CD4-positive, alpha-beta T cell treated with Interleukin-2 at 100 ng/mL for 4 hours (primary cell): ENCODE results near the gene KCNQ4.

Source experiments
- DNase-seq: peaks from one replicate; pipeline ENCODE4 v3.0.0-alpha.2; 2020; ENCODE audit warnings: low spot score

KCNQ4 gene

DNA sequence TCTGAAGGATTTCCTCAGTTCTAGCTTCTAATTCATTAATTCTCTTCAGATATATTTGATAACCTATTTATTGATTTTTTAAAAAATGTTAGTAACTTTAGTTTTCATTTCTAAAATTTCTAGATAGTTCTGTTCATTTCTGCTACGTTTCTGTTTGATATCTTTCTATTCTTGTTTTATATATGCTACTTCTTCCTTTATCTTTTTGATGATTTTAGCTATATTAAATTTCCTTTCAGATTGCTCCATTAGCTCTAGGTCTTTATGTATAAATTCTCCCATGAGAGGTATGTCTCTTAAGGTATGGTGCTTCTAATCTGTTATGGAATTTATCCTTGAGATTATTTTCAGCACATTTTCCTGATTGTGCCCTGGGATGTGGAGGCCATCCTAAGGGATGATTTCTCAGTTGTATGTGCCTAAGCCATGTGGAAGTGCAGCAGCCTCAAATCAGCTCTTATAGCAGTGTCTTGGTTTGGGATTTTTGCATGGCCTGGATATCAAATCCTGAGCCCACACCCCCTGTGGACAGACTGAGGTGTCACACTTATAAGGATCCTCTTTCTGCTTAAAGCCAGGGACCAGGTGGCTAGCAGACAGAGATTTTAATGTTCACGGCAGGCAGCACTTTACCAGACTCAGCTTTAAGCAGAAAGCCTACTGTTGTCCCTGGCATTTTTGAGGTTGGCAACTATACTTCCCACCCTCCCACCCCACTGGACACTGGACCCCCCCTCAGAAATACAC lies 6.2 kb upstream of the KCNQ4 start:
- DNase-seq: no peak

DNA sequence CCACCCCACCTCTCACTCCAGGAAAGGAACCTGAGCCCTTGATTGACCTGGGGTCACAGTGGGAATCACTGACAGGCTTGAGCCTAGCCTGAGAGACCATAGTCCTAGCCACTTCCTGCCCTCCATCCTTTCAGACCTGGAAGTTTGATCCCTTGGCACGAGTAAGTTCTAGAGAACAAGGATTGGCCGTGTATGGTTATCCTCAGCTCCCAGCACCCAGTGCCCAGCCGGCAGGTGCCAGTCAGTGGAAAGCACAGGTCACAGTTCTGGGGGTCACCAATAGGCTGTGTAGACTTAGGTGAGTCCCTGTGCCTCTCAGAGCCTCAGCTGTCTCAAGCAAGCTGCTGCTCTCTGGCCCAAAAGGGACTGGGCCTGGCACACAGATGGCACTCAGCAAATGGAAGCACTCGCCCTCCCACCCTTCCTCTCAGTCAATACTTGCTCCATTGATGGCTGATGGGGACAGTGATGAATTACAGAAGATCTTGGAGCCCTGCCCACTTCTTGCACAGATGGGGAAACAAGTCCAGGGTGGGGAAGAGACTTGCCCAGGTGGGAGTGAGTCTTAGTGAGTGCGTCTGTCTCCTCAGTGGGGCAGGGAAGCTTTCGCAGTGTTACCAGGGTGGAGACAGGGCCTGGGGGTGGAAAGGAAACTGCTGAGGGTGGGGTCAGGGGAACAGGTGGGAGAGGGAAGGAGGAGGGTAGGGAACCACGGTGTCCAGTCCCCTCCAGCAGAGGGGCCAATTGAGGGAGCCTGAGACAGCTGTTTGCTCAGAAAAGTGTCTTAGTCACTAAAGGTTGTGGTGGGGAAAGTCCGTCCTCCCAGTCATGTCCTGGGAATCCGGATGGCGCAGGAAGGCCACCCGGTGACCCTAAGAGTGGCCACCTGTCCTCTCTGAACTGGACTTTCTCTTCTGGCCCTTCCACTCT lies 2.6 kb upstream of the KCNQ4 start:
- DNase-seq: no peak

DNA sequence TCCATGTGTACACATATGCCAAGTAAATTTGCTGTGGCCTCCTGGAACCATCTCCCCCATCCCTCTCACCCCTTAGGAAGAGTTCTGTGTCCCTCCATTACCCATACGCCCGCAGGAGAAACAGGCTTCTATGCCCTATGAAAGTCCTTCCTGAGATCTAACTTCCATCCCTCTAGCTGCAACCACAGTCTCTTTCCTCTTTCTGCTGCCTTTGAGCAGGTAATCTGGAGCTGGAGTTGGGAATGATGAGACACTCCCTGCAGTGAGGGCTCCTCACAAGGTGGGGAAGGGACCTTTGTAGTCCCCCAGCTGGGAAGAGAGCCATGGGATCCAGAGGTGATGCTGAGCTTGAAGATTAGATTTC lies 2.0 kb upstream of the KCNQ4 start:
- no peak for DNase-seq

DNA sequence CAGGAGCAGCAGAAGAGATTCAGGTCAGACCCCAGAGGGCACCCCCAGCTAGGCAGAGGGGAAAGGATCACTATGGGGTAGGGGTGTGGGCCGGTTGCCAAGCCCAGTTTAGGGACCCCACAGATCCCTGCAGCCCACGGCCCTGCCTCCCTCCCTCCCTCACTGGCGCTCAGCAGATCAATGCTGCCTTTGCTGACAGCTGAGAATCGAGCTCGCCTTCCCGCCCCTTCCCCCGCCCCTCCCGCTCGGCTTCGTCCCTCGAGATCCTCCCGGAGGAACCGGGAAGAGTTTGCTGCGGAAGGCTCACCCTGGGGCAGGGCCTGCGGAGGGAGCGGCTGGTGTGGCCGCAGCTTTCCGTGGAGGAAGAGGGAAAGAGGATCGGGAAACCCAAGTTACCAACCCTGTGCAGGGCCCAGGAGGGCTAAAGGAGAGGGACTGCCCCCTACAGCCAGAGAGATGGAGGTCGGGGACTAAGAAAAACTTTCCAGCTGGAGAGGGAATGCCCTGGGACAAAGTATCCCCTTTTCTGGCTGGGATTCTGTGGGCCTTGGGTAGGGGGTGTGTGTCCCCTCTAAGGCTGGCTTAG lies 1.1 kb upstream of the KCNQ4 start:
- DNase-seq: no peak

DNA sequence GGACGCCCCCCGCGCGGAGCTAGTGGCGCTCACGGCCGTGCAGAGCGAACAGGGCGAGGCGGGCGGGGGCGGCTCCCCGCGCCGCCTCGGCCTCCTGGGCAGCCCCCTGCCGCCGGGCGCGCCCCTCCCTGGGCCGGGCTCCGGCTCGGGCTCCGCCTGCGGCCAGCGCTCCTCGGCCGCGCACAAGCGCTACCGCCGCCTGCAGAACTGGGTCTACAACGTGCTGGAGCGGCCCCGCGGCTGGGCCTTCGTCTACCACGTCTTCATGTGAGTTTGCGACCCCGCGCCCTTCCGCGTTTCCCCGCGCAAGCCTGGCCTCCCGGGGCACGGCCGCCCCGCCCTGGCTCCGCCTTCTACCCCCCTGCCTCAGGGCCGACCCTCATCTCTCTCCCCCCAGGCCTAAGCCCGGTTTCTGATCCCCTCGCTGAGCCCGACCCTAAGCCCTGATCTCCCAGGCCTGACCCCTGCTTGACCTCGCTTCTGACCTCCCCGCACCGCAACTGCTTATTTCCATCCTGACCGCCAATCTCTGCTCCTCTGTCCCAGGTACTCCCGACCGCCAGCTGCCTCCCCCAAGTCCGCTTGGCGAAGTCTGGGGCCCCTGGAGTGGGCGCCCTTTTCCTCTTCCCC lies 669 bp downstream of the KCNQ4 start:
- no peak for DNase-seq

DNA sequence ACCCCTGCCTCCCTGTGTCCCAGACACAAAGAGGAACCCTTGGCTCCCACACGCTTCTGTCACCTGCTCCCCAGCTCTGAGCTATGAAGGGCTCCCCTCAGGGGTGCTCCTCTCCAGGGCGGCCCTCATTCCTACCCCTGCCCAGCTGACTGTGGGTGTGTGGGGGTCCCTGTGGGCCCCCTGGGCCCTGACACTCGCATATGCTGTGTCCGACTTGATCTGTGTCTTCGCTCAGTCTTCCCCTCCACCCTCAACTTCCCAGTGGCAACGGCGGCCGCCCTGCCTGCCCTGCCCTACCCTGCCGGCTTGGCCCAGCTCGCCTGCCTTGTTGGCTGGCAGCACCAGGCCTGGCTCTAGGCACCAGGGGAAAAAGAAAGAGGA lies 1.2 kb downstream of the KCNQ4 start:
- DNase-seq: no peak

DNA sequence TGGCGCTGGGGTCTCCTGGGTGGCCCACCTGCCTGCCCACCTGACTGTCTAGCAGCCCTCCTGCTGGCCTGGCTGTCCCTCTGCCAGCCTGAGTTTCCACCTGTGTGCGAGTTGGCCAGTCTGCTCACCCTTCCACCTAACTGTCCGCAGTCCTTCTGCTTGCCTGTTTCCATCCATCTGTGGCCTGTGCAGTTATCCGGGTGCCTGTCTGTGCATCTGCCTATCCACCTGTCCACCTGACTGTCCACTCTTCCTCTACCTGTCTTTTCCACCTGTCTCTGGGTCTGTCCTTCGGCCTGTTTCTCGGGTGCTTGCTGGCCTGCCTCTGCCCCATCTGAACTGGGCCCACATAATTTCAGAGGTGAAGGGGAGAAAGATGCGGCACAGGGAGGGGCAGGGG lies 1.9 kb downstream of the KCNQ4 start:
- no peak for DNase-seq

DNA sequence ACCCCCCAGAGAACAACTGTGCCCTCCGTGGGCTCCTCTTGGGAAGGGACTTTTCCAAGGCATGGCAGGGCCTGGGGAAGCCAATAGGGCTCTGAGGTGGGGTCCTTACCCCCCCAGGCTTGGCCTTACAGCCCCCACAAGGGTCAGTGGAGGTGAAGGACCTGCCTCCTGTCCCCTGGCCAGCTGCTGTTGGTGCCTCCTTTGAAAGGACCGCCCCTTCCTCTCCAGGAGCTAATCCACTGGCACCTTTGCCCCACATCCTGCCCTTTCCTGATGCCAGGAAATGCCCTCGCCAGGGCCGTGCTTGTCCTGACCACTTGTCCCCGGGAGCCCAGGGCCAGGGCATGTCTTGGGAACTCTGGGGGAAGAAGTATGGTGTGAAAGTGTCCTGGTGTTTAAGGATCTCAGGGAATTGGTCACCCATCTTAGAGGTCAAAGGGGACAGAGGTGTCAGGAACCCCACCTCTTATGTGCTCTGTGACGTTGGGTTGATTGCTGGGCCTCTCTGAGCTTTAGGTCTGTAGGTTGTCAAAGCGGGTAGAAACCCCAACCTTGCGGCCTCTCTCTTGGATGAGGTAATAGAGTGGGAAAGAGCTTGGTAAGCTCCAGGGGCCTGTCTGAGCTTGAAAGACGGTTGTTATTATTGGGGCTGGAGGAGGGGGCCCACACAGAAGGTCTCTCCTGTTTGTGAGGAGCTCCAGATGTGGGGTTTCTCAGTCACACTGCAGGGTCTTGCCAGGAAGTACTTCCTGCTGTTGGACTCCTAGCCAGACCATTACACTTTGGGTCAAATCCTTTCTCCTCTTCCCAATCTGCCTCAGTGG lies 2.8 kb downstream of the KCNQ4 start:
- no peak for DNase-seq

DNA sequence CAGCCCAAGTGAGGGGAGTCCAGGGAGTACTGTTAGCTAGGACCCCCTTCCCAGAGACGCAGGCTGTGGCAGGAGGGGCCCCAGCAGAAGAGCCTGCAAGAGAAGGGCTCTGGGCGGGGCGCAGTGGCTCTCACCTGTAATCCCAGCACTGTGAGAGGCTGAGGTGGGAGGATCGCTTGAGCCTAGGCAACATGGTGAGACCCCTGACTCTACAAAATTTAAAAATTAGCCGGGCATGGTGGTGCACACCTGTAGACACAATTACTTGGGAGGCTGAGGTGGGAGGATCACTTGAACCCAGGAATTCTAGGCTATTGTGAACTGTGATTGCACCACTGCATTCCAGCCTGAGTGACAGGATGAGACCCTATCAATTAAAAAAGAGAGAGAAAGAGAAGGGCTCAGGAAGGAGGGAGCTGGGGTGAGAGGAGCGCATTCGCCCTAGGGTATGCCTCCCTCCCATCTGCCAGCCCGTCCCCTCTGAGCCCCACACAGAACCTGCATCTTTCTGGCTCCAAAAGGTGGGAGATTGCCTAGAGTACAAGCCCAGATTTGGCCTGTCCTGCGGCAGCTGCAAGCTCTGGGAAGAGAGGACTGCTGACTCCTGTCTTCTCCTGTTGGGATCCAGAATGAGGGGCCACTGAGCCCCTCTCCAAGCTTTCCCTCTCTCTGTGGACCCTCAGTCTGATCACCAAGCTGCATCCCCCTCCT lies 3.6 kb downstream of the KCNQ4 start:
- DNase-seq: no peak

DNA sequence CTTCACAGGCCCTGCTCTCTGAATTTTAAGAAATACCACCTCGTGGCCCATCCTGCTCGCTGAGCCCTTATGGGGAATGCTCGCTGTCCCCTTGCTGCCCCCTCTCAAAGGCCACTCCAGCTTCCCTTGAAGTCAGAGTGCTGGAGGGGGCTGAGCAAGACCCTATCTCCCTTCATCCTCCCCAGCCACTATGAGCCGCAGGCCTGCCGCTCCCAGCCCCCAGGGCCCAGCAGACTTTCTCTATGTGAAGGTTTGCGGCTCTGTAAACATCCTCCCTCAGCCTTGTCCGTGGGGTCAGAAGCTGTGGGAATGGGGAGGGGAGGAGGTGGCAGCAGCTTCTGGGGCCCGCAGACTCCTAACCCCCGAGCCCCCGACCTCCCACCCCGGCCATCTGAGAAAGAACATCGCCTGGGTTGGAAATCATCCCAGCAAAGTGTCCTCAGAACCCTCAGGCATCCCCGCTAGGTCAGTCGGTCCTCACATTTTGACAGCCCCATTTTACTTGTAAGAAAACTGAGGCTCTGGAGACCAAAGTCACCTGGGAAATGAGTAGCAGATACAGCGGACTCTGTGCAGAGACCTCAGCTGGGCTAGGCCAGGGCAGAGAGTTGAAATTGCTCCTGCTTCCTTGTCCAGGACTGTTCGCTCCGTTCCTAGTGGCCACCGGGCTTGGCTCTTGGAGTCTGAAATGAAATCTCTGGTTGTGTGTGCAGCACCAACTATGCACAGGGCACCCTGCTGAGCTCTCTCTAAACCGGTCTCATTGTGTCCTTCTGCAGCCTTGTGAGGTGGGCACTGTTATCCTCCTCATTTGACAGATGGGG lies 4.4 kb downstream of the KCNQ4 start:
- no peak for DNase-seq

DNA sequence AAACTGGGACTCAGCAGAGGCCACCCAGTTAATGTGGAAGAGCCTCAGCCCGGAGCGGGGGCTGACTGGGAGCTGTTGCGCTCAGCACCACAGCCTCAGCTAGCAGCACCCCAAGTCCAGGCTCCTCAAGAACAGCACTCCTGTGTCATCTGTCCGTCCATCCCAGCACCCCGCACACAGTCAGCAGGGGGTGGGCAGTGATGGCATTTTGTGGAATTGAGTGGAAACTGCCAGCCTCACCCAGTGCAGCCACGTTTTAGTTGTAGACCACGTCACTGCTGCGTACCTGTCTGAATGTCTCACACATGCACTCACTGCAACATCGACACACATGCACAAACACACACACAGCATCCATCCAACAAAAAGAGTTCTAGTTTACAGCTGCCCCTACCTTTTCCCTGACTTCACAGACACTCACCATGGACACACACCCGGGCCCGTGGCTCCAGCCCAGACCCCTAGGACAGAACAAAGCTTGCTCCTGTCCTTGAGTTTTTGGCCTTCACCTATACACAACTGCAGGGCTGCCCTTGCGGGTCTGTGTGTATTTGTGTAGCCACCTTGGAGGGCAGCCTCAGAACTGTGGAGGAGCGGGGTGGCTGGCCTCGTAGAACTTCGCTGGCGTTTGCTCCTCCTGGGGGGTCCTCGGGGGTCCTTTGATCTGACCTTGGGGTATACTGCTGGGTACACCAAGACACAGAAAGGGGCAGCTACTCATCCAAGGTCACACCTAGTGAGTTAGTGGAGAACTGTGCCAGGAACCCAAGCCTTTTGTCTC lies 5.2 kb downstream of the KCNQ4 start:
- no peak for DNase-seq

DNA sequence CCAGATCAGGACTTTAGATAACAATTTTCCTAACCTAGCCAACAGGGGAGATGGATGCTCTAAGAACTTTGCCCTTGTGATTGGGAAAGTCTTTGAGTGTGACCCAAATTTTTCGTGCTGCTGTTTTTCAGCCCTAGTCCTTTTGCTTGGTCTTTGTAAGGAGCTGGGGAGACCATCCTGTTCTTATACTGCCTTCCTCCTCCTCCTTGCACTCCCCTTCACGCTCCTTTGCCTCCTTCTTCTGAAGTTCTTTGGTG lies 5.7 kb downstream of the KCNQ4 start:
- DNase-seq: no peak

DNA sequence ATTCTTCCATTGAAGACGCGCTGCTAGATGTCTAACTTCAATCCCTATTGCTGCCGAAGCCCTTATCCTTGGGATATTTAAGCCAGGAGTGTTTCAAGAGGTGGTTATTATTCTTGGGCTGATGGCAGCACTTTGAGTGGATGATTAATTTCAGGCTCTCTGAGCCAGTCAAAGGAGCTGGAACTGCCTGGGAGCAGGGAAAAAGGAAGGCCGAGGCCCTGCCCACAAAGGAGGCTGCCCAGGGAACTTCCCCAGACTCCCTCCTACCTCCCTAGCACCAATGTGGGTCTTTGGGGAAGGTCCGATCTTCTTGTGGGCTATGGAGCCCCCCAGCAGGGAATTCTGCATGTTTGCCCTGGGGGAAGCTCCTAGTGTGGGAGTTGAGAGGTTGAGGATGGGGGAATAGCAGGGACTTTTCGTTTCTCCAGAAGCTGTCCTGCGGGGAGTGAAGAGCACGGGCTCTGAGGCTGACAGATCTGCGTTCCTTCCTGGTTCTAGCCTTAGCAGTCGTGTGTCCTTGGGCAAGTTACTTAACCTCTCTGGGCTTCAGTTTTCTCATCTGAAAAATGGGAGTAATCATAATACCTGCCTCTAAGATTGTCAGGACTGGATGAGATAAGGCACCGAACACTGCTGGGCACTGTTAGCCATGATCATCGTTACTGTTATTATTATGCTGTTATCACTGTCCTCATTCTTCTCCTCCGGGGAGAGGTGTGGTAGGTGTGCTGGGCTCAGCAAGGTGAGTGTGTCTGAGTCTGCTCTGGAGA lies 6.3 kb downstream of the KCNQ4 start:
- no peak for DNase-seq

DNA sequence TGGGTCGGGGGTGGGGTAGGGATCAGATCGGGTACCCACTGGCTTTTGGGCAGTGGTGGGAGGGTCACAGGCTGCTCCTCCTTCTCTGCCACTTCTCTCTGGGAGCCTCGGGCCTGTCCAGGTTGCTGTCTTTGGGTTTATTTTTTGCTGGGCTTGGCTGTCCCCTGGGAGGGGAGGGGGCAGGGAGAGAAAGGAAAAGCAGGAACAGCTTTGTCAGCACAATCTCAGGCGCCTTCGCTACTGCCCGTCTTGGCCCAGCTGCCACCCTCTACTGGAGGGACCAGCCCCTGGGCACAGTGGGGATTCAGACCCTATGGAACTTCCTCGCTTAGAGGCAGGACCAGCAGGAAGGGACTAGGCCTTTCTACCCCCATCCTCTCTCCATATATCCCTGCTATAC lies 8.4 kb downstream of the KCNQ4 start:
- no peak for DNase-seq

DNA sequence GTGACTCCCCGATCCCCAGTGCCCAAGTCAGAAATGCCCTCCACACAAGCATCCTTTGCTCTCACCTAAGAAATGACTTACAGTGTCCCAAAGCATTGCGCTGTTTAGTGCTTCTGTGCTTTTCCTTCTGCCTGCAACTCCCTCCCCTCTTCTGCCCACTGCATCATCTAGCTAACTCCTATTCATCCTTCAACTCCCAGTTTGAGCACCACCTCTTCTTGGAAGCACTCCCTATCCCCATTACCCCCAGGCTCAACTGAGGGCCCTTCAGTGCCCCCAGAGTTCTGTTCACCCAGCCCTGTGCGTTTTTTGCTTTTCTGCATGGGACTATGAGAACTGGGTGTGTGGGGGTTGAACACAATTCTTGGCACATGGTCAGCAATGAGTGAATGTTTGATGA lies 10.0 kb downstream of the KCNQ4 start:
- no peak for DNase-seq

DNA sequence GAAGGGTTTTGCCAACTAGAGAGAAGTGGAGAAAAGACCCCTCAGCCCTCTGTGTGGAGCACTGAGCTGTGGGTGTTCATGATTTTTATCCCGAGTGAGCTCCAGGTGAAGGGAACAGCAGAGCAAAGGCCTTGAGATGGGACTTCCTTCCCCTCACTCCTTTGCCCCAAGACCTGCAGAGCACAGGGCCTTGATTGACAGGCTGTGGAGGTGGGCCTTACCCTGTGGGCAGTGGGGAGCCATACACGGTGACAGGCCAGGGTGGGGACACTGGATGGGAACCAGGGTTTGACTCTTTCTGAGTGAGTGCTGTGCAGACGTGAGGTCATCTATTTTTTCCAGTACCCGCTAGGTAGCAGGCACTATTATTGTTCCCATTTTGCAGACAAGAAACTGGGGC lies 10.5 kb downstream of the KCNQ4 start:
- no peak for DNase-seq

DNA sequence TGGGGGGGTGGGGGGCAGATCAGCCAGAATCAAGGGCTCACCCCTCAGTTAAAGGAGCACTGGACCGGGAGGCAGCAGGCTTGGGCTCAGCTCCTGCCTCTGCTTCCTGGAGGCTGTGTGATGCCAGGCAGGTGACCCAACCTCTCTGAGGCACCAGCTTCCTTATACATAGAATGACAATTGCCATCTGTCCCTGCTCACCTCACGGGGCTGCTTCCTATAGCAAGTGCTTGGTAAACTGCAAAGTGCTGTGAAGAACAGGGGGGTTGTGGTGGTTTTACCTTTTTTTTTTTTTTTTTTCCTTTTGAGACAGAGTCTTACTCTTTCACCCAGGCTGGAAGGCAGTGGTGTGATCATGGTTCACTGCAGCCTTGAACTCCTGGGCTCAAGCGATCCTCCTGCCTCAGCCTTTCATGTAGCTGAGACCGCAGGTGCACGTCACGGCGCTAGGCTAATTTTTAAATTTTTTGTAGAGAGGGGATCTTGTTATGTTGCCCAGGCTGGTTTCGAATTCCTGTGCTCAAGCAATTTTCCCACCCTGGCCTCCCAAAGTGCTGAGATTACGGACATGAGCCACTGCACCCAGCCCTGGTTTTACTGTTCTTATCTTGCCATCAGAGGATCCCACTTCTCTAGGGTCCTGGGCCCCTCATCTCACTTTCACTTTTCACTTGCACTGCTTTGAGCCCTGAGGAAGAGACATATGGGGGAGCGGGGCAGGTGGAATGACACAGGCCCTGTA lies 11.6 kb downstream of the KCNQ4 start:
- DNase-seq: no peak
